HFF-Myc (cell line): ENCODE data around the gene APPL2.
"Not testable (repeated sequence)": the region's sequence is repeated elsewhere in the genome, so short reads cannot be mapped to it uniquely, and the experiment has no call there.

Source experiments
- DNase-seq: peaks from one replicate; pipeline ENCODE4 v3.0.0-alpha.2; 2011; ENCODE audit warnings: low read depth; ENCODE audit errors: extremely low read depth
- H3K4me3 ChIP-seq: replicated peaks from 2 replicates; pipeline ENCODE4 v1.5.1; 2011; ENCODE audit warnings: low read depth, mild to moderate bottlenecking, control low read depth, low read length
- CTCF ChIP-seq: IDR thresholded peaks from 2 replicates; pipeline ENCODE4 v1.5.1; 2012; ENCODE audit warnings: mild to moderate bottlenecking, low read depth, low read length, control low read depth; ENCODE audit errors: missing control alignments

The APPL2 gene

GRCh38 chr12:105257321-105257728 is 21.4 kb upstream of the APPL2 start:
- no peak for TF ChIP-seq CTCF
- DNase-seq = peak; percentile 61
- H3K4me3 ChIP-seq = no peak overlapping the region

- no peak for DNase-seq
These were observed 20.9 kb upstream of the APPL2 start for GRCh38 chr12:105256921-105257320.

GRCh38 chr12:105256431-105256830 is 20.5 kb upstream of the APPL2 start:
- not testable (repeated sequence) for DNase-seq, H3K4me3 ChIP-seq

More at GRCh38 chr12:105256921-105257320, 20.9 kb upstream of the APPL2 start:
- TF ChIP-seq CTCF = no peak
- no peak overlapping the region for H3K4me3 ChIP-seq

- no peak overlapping the region for H3K4me3 ChIP-seq
- DNase-seq = no peak
- TF ChIP-seq CTCF = no peak
These were observed 20.0 kb upstream of the APPL2 start for GRCh38 chr12:105256011-105256410.

GRCh38 chr12:105253866-105254513 is 18.0 kb upstream of the APPL2 start:
- TF ChIP-seq CTCF = no peak
- no peak overlapping the region for H3K4me3 ChIP-seq
- DNase-seq = peak; percentile 78

- H3K4me3 ChIP-seq = no peak overlapping the region
- no peak for TF ChIP-seq CTCF
- no peak for DNase-seq
These were observed 16.9 kb upstream of the APPL2 start for GRCh38 chr12:105252901-105253300.

- DNase-seq, H3K4me3 ChIP-seq: not testable (repeated sequence)
These were observed 9.9 kb upstream of the APPL2 start for GRCh38 chr12:105245776-105246427.

GRCh38 chr12:105245291-105245690 is 9.3 kb upstream of the APPL2 start:
- no peak overlapping the region for H3K4me3 ChIP-seq
- no peak for TF ChIP-seq CTCF
- no peak for DNase-seq
